GM12874 (cell line): ENCODE measurements around the gene SIVA1.

ENCODE experiments used
- TF ChIP-seq, protein P1 (sequence below): IDR thresholded peaks from 2 replicates; pipeline ENCODE4 v1.5.1; 2011; ENCODE audit warnings: low read depth, mild to moderate bottlenecking, control low read depth, low read length, moderate library complexity; ENCODE audit not compliant: insufficient read depth

SIVA1 gene

DNA sequence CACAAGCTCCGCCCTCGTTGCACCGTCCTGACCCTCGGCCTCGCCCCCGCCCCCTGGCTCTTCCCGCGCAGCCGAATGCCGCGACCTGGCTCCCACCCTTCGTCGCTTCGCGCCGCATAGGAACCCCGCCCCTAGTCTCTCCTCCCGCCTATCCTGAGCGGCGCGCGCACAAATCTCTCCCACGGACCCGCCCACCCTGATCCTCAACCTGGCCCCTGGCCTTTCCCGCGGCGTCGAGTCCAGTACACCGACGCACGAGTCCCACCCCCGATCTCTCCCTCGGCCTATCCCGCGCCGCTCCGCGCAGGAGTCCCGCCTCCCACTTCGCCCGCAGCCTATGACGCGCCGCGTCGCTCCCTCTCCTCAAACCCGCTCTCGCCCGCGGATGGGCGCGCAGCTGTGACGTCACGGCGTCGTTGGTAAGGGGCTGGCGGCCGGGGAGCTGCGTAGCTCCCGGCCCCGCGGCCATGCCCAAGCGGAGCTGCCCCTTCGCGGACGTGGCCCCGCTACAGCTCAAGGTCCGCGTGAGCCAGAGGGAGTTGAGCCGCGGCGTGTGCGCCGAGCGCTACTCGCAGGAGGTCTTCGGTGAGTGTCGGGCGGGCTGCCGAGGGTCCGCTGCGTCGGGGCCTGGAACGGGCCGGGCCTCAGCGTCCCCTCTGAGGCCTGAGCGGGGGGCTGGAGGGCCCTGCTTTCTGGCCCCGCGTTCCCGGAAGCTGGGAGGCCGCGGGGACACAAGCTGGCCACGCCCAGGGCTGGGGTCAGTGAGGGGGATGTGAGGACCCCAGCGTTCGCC is at the start of gene SIVA1:
SIVA1 (plus strand) TSS at position 413 of the 793 bp plus-strand sequence; CDS start at position 468, 55 bp downstream.
- TF ChIP-seq, protein P1, sequence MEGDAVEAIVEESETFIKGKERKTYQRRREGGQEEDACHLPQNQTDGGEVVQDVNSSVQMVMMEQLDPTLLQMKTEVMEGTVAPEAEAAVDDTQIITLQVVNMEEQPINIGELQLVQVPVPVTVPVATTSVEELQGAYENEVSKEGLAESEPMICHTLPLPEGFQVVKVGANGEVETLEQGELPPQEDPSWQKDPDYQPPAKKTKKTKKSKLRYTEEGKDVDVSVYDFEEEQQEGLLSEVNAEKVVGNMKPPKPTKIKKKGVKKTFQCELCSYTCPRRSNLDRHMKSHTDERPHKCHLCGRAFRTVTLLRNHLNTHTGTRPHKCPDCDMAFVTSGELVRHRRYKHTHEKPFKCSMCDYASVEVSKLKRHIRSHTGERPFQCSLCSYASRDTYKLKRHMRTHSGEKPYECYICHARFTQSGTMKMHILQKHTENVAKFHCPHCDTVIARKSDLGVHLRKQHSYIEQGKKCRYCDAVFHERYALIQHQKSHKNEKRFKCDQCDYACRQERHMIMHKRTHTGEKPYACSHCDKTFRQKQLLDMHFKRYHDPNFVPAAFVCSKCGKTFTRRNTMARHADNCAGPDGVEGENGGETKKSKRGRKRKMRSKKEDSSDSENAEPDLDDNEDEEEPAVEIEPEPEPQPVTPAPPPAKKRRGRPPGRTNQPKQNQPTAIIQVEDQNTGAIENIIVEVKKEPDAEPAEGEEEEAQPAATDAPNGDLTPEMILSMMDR = no peak

DNA sequence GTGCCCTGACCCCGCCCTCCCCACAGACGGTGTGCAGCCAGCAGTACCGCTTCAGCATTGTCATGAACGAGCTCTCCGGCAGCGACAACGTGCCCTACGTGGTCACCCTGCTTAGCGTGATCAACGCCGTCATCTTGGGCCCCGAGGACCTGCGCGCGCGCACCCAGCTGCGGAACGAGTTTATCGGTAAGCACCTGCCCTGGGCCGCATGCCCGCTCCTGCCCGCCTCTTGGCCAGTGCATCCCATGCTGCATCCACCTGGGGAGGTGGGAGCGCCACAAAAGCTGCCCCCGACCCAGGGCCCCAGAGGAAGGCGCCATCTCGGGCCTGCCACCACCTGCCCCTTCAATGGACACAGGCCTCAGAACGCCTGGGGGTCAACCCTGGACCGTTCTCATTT is 49.7 kb upstream of the SIVA1 start:
- TF ChIP-seq, protein P1 = no peak

DNA sequence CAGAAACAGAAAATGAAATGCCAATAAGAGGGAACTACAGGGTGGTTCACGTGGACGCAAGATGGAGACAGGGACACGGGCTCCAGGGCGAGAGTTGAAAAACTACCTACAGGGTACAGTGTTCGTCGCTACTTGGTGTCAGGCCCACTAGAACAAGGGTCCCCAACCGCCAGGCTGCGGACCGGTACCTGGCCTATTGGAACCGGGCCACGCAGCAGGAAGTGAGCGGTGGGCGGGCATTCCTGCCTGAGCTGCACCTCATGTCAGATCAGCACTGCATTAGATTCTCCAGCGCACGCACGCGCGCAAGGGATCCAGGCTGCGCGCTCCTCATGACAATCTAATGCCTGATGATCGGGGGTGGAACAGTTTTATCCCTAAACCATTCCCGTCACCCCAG is 48.7 kb upstream of the SIVA1 start:
- TF ChIP-seq, protein P1 = no peak

DNA sequence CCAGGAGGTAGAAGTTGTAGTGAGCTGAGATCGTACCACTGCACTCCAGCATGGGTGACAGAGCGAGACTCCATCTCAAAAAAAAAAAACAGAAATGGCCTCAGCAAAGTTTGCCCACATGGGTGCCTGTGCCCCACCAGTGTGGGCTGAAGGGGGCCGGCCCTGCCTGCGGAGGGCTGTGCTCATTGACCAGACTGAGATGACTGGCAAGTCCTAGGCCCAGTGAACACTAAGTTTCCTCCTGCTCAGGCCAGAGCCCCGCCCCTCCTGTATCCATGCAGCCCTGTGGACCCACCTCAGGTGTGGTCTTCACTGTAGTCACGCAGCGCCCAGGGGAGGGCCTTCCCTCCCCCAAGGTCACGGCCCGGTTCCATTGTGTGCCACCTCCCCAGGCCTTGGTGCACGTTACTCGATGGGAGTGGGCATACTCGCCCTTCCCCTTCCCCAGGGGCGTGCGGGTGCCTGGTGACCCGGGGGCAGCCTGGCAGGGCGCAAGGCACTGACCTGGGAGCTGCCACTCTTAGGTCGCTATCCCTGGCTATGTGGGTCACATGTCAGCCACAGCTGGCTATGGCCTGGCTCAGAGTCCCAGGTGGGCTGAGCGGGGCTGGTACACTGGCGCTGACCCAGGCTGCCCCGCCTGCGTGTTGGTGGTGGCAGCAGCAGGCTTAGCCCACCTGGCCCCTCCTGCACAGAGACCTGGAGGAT is 47.5 kb upstream of the SIVA1 start:
- TF ChIP-seq, protein P1 = no peak

DNA sequence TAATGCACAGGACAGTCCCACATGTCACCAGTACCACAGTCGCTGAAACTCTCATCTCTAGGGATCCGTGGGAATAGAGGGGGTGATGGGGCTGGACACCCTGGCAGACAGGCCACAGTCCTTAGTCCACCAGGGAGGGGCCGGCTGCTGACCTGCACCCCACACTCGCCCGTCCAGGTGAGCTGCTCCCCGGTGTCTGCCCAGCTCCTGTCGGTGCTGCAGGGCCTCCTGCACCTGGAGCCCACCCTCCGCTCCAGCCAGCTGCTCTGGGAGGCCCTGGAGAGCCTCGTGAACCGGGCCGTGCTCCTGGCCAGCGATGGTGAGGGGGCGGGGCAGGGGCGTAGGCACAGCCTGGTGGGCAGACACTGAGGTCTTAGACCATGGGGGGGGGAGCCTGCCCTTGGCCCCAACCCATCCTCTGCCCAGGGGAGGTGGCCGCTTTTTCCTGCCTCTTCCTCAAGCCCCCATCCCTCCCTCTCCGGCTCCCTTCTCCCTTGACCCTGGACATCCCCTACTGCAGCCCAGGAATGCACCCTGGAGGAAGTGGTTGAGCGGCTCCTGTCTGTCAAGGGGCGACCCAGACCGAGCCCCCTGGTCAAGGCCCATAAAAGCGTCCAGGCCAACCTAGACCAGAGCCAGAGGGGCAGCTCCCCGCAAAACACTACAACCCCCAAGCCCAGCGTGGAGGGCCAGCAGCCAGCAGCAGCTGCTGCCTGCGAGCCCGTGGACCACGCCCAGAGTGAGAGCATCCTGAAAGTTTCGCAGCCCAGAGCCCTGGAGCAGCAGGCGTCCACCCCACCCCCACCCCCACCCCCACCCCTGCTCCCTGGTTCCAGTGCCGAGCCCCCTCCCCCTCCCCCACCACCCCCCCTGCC is 46.0 kb upstream of the SIVA1 start:
- TF ChIP-seq, protein P1 = no peak

- TF ChIP-seq, protein P1 = no peak
Measured at GRCh38 chr14:104707608-104708595, 45.0 kb upstream of the SIVA1 start.
